GM23248 (cell line): ENCODE data around the gene PTPRD. TPM values are rescaled to one million over a fixed set of nuclear protein-coding genes. Genes with fewer than 3 reads are reported as not detected.

Experiments used
- DNase-seq: peaks from one replicate; pipeline ENCODE4 v3.0.0-alpha.2; 2015
- H2AFZ ChIP-seq: fragments of 200-600 bp; sonication (generic); 2 replicates; pipeline ENCODE4 v1.6.1; 2016; ENCODE audit warnings: antibody characterized with exemption
- H3F3A ChIP-seq: fragments of 200-600 bp; sonication (generic); 2 replicates; pipeline ENCODE4 v1.6.1; 2016; ENCODE audit warnings: mild to moderate bottlenecking, antibody characterized with exemption, mixed run types; ENCODE audit not compliant: insufficient read depth
- H3K27ac ChIP-seq: fragments of 200-600 bp; sonication (generic); 2 replicates; pipeline ENCODE4 v1.5.1; 2016; ENCODE audit warnings: mild to moderate bottlenecking
- H3K27me3 ChIP-seq: fragments of 200-600 bp; sonication (generic); replicated peaks from 2 replicates; pipeline ENCODE4 v1.6.1; 2016; ENCODE audit warnings: mild to moderate bottlenecking; ENCODE audit not compliant: insufficient read depth
- H3K36me3 ChIP-seq: fragments of 200-600 bp; sonication (generic); 2 replicates; pipeline ENCODE4 v1.6.1; 2016; ENCODE audit warnings: low read depth, mild to moderate bottlenecking
- H3K4me1 ChIP-seq: fragments of 200-600 bp; sonication (generic); 2 replicates; pipeline ENCODE4 v1.6.1; 2016; ENCODE audit warnings: mild to moderate bottlenecking; ENCODE audit not compliant: insufficient read depth
- H3K4me2 ChIP-seq: fragments of 200-600 bp; sonication (generic); one replicate; pipeline ENCODE4 v1.6.1; 2016; ENCODE audit warnings: mild to moderate bottlenecking; ENCODE audit not compliant: unreplicated experiment
- H3K4me3 ChIP-seq: fragments of 200-600 bp; sonication (generic); 2 replicates; pipeline ENCODE4 v1.5.1; 2016; ENCODE audit warnings: mild to moderate bottlenecking
- H3K79me2 ChIP-seq: fragments of 200-600 bp; sonication (generic); 2 replicates; pipeline ENCODE4 v1.6.1; 2016; ENCODE audit warnings: mild to moderate bottlenecking; ENCODE audit not compliant: insufficient read depth
- H3K9ac ChIP-seq: fragments of 200-600 bp; sonication (generic); 2 replicates; pipeline ENCODE4 v1.6.1; 2016; ENCODE audit warnings: mild to moderate bottlenecking
- H3K9me2 ChIP-seq: fragments of 200-600 bp; sonication (generic); 2 replicates; pipeline ENCODE4 v1.6.1; 2016; ENCODE audit warnings: mixed run types, mild to moderate bottlenecking, moderate library complexity; ENCODE audit not compliant: insufficient read depth
- H3K9me3 ChIP-seq: fragments of 200-600 bp; sonication (generic); one replicate; pipeline ENCODE4 v1.6.1; 2017; ENCODE audit warnings: low read depth
- H4K20me1 ChIP-seq: fragments of 200-600 bp; sonication (generic); 2 replicates; pipeline ENCODE4 v1.6.0; 2016; ENCODE audit not compliant: insufficient read depth
- EZH2 ChIP-seq: fragments of 200-600 bp; sonication (generic); IDR thresholded peaks from 2 replicates; pipeline ENCODE4 v1.6.1; 2018; ENCODE audit warnings: antibody characterized with exemption, mild to moderate bottlenecking; ENCODE audit not compliant: insufficient read depth, poor library complexity, severe bottlenecking
- EZH2phosphoT487 ChIP-seq: fragments of 200-600 bp; sonication (generic); IDR thresholded peaks from 2 replicates; pipeline ENCODE4 v1.6.1; 2018; ENCODE audit warnings: antibody characterized with exemption, moderate library complexity, mild to moderate bottlenecking, low read depth; ENCODE audit not compliant: insufficient read depth
- WGBS, 2 experiments: methylation state at CpG; one replicate each; pipeline ENCODE4 v1.1.6; 2015 to 2017; ENCODE audit warnings: low lambda C conversion rate in 2 of 2, low coverage in 1 of 2; ENCODE audit errors: missing lambda C conversion rate in 2 of 2; 5-methylcytosine and 5-hydroxymethylcytosine counted together
- in situ Hi-C: fragments of 300-500 bp; cut with MboI; formaldehyde crosslinking; loops from 2 replicates; pipeline ENCODE4 v1.15.0; 2020
- polyA plus RNA-seq: library from polyadenylated mRNA; unstranded; fragments of >200 nt; fragmentation: Nextera tagmentation; extraction: Ambion mirVana; gene quantifications from 2 replicates; pipeline ENCODE4 v1.2.1, GENCODE V29; 2016
- total RNA-seq: library from RNA; depleted of rRNA; stranded (reverse); fragments of >200 nt; shearing (Covaris generic); gene quantifications from 2 replicates; pipeline ENCODE4 v1.2.3, GENCODE V29; 2014

Gene PTPRD
- total and polyA plus RNA-seq, 2 experiments from 2014 or later = 0.05 TPM; not detected in 1

GRCh38 chr9:8616414-8616813, 1996.4 kb downstream of the PTPRD start:
- TF ChIP-seq EZH2 = no peak
- TF ChIP-seq EZH2phosphoT487 = no peak
- 35 to 40% methylated on average over 2 of the region's 2 CpGs for WGBS, 2 experiments
- Histone ChIP-seq H3K27ac (no peak overlapping the region), H3K4me2 (no peak overlapping the region), H3K9me2 (no peaks in the 10 kb centered on the region), H3K36me3 (no peaks in the 10 kb centered on the region), H3F3A (no peaks in the 10 kb centered on the region), H3K9me3 (no peaks in the 10 kb centered on the region), H3K4me1 (no peaks in the 10 kb centered on the region), H3K27me3 (no peaks in the 10 kb centered on the region), H3K4me3 (no peak overlapping the region), H3K79me2 (no peaks in the 10 kb centered on the region), H3K9ac (no peak overlapping the region), H2AFZ (no peak overlapping the region), H4K20me1 (no peaks in the 10 kb centered on the region)
- no peak for DNase-seq
- in situ Hi-C loops = no loop called here

GRCh38 chr9:8614926-8615440, 1997.8 kb downstream of the PTPRD start:
- 20 to 25% methylated on average over 3 of the region's 3 CpGs for WGBS, 2 experiments
- Histone ChIP-seq H2AFZ (no peak overlapping the region), H3K79me2 (no peaks in the 10 kb centered on the region), H3K9ac (no peak overlapping the region), H3F3A (no peaks in the 10 kb centered on the region), H4K20me1 (no peaks in the 10 kb centered on the region), H3K4me3 (no peak overlapping the region), H3K9me3 (no peaks in the 10 kb centered on the region), H3K4me2 (no peak overlapping the region), H3K4me1 (no peaks in the 10 kb centered on the region), H3K9me2 (no peaks in the 10 kb centered on the region), H3K27me3 (no peaks in the 10 kb centered on the region), H3K27ac (no peak overlapping the region), H3K36me3 (no peaks in the 10 kb centered on the region)
- TF ChIP-seq EZH2 (no peak), EZH2phosphoT487 (no peak)
- DNase-seq = no peak
- in situ Hi-C loops = no loop called here

DNA sequence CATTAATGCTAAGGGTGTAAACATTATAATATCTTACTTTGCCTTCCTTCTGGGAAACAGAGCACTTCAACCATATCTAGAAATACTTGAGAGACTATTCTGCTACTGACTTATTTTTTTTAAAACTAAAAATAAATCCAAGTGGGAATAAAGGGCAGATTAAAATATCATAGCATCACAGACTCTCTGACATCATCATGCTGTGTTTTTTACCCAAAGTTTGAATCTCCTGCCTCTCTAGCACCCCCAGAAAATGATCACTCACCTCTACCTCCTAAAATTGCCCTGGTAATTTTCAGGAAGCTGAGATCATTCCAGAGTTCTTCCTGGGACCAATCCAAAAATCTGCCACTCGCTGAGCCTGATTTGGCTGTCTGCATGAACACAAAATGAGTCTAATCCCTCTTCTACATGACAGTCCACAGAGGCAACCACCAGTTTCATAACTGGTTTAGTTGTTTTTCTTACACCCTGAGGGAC, 1999.4 kb downstream of the PTPRD start:
- Histone ChIP-seq H3K4me2 (no peak overlapping the region), H3K4me1 (no peaks in the 10 kb centered on the region), H3K36me3 (no peaks in the 10 kb centered on the region), H3K27me3 (no peaks in the 10 kb centered on the region), H3K4me3 (no peak overlapping the region), H3K27ac (no peak overlapping the region), H4K20me1 (no peaks in the 10 kb centered on the region), H3K9me2 (no peaks in the 10 kb centered on the region), H3K9me3 (no peaks in the 10 kb centered on the region), H3F3A (no peaks in the 10 kb centered on the region), H3K9ac (no peak overlapping the region), H3K79me2 (no peaks in the 10 kb centered on the region), H2AFZ (no peak overlapping the region)
- DNase-seq = no peak
- TF ChIP-seq EZH2phosphoT487 (no peak), EZH2 (no peak)
- WGBS, 2 experiments = 0 to 9% methylated on average over 1 of the region's 1 CpG
- in situ Hi-C loops = no loop called here

GRCh38 chr9:8611153-8611552, 2001.6 kb downstream of the PTPRD start:
- TF ChIP-seq EZH2phosphoT487 (no peak), EZH2 (no peak)
- H3K36me3 ChIP-seq = no peaks in the 10 kb centered on the region
- 3 to 7% methylated on average over 3 of the region's 3 CpGs for WGBS, 2 experiments
- H3K9me3 ChIP-seq = no peaks in the 10 kb centered on the region
- H3K27ac ChIP-seq = no peak overlapping the region
- in situ Hi-C loops = no loop called here
- H3K27me3 ChIP-seq = no peaks in the 10 kb centered on the region
- H3F3A ChIP-seq = no peaks in the 10 kb centered on the region
- no peak overlapping the region for H3K9ac ChIP-seq
- no peak for DNase-seq
- no peaks in the 10 kb centered on the region for H3K79me2 ChIP-seq
- H4K20me1 ChIP-seq = no peaks in the 10 kb centered on the region
- no peaks in the 10 kb centered on the region for H3K4me1 ChIP-seq
- H3K9me2 ChIP-seq = no peaks in the 10 kb centered on the region
- H2AFZ ChIP-seq = no peak overlapping the region
- no peak overlapping the region for H3K4me3 ChIP-seq
- H3K4me2 ChIP-seq = no peak overlapping the region

DNA sequence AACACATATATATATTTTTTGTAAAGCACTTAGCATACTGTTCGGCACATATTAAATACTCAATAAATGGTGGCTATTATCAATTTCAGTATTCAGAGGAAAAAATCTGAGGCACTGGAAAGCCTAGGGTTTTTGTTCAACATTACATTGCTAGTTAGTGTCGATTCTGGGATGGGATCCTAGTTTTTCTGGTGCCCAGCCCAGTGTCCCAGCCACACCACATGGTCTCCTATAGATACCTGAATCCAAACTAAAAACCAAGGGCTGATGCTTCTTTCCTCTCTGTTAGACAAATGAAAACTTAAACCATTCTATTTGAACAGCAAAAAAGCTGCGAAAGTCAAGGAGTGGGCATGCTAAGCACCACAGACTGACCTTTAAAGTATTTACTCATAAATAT, 2002.5 kb downstream of the PTPRD start:
- Histone ChIP-seq H3K9ac (no peak overlapping the region), H3K27me3 (no peaks in the 10 kb centered on the region), H3K36me3 (no peaks in the 10 kb centered on the region), H4K20me1 (no peaks in the 10 kb centered on the region), H3K9me2 (no peaks in the 10 kb centered on the region), H3K27ac (no peak overlapping the region), H3K4me3 (no peak overlapping the region), H3K4me1 (no peaks in the 10 kb centered on the region), H2AFZ (no peak overlapping the region), H3K9me3 (no peaks in the 10 kb centered on the region), H3K79me2 (no peaks in the 10 kb centered on the region), H3F3A (no peaks in the 10 kb centered on the region), H3K4me2 (no peak overlapping the region)
- in situ Hi-C loops = no loop called here
- no peak for DNase-seq
- TF ChIP-seq EZH2 = no peak
- no peak for TF ChIP-seq EZH2phosphoT487
- 25 to 31% methylated on average over 3 of the region's 3 CpGs for WGBS, 2 experiments
